Mucosa of rectum (tissue), 2 donors: ENCODE data around the gene AGFG2.

Experiments
- H3K27ac ChIP-seq, 2 donors: one replicate each; pipeline ENCODE4 v1.7.0; 2013; ENCODE audit warnings: inconsistent platforms in 2 of 2, low read depth in 2 of 2, low read length in 2 of 2
- H3K27me3 ChIP-seq, 2 donors: one replicate each; pipeline ENCODE4 v1.7.0; 2013; ENCODE audit warnings: low read length in 2 of 2; ENCODE audit not compliant: control insufficient read depth in 2 of 2, insufficient read depth in 2 of 2
- H3K36me3 ChIP-seq, 2 donors: one replicate each; pipeline ENCODE4 v1.7.0; 2013; ENCODE audit warnings: low read length in 2 of 2; ENCODE audit not compliant: control insufficient read depth in 2 of 2, insufficient read depth in 2 of 2
- H3K4me1 ChIP-seq, 2 donors: one replicate each; pipeline ENCODE4 v1.7.0; 2013; ENCODE audit warnings: low read length in 2 of 2, mild to moderate bottlenecking in 1 of 2; ENCODE audit not compliant: control insufficient read depth in 2 of 2, insufficient read depth in 2 of 2
- H3K4me3 ChIP-seq, 2 donors: one replicate each; pipeline ENCODE4 v1.7.0; 2013; ENCODE audit warnings: low read length in 2 of 2
- H3K9ac ChIP-seq, 2 donors: one replicate each; pipeline ENCODE4 v1.7.0; 2013; ENCODE audit warnings: low read length in 2 of 2, low read depth in 1 of 2, mild to moderate bottlenecking in 1 of 2
- H3K9me3 ChIP-seq, 2 donors: one replicate each; pipeline ENCODE4 v1.7.0; 2013; ENCODE audit warnings: low read length in 2 of 2; ENCODE audit not compliant: control insufficient read depth in 2 of 2
- donor health status: healthy.
- donor health status: Normal muscosa, but diverticular disease.

AGFG2 gene

DNA sequence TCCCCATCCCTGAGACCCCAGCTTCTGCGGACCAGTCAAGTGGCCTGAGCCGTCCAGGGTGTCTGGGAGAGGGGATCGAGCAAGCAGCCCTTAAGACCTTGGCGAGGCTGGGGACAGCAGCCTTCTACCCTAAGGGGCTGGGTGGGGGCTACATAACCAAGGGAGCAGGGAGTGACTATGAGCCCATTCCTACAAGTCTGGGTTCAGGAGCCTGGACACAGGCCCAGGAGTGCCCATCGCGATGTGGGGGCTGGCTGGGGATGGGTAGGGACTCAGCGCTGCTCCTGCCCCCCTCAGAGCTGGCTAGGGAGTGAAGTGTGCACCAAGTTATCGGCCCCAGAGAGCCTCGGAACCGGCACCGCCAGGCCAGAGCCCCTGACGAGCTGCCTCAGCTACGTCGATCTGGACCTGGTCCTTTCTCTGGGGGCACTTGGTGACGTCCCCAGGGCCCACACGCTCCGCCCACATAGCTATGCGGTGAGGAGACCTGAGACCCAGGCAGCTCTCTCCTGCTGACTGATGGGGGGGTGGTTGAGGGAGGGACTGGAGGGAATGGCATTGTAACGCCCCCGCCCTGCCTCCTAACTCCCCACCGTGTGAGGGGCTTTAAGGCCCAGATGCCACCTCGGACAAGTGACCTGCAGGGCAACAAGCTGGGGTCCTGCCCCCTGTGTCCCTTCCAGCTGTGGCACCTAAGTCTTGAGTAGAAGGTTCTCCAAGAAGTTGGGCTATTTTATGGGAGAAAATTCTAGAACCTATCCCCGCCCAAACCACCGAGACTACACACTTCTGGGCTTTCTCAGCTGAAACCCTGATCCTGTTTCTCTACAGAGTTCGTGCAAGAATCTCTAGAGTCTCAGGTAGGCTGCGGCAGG, 32.2 kb downstream of the AGFG2 start:
- no peaks in the 10 kb centered on the region for H3K27me3 ChIP-seq
- H3K36me3 ChIP-seq, result peaks cover 13 to 15% of the 10 kb centered on the region in 2 donors
- H3K9ac ChIP-seq, result no peak overlapping the region
- no peak overlapping the region for H3K4me3 ChIP-seq
- no peak overlapping the region for H3K27ac ChIP-seq
- no peaks in the 10 kb centered on the region for H3K9me3 ChIP-seq
- H3K4me1 ChIP-seq, result peaks cover 22 to 25% of the 10 kb centered on the region in 2 donors

GRCh38 chr7:100571829-100572116, 32.8 kb downstream of the AGFG2 start:
- no peak overlapping the region for H3K4me3 ChIP-seq
- no peak overlapping the region for H3K27ac ChIP-seq
- no peaks in the 10 kb centered on the region for H3K9me3 ChIP-seq
- peaks cover 16 to 21% of the 10 kb centered on the region in 2 donors for H3K36me3 ChIP-seq
- H3K9ac ChIP-seq, result no peak overlapping the region
- H3K27me3 ChIP-seq, result no peaks in the 10 kb centered on the region
- H3K4me1 ChIP-seq, result peaks cover 22 to 25% of the 10 kb centered on the region in 2 donors

GRCh38 chr7:100572281-100572948, 33.4 kb downstream of the AGFG2 start:
- peaks cover 17 to 22% of the 10 kb centered on the region in 2 donors for H3K36me3 ChIP-seq

DNA sequence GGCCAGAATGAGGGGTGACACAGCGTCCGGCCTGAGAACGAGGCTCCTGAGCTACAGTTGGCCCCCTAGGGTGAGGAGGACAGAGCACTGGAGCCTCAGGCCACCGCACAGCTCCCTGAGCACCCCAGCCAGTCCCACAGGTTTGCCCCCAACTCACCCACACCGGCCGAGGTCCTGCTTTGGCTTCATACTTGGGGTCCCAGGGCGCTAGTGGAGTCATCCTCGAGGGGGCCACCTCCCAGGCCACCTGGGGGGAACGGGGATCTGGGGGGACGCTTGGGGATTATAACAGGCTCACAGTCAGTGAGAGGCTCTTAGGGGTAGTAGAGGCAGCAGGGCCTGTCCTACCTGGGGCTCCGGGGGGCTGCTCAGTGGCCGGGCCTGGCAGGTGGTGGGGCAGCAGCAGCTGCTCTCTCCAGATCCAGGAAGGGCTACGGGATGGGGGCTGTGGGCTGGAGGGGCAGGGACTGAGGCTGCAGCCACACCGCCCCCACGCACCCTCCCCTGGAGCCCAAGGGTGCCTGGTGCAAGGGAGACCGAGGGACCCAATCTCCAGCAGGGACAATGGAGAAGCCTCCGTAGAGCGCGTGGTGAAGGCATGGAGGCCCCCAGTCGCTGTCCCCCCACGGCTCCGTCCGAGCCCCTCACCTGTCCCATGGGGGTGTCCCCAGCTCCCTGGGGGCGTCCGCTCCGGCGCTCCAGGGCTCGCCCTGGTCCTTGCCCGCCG, 34.1 kb downstream of the AGFG2 start:
- Histone ChIP-seq H3K36me3 (peaks cover 24 to 27% of the 10 kb centered on the region in 2 donors), H3K4me1 (peaks cover 19 to 22% of the 10 kb centered on the region in 2 donors), H3K9me3 (no peaks in the 10 kb centered on the region), H3K27me3 (no peaks in the 10 kb centered on the region), H3K4me3 (no peak overlapping the region), H3K27ac (no peak overlapping the region), H3K9ac (no peak overlapping the region)

More at GRCh38 chr7:100572281-100572948, 33.4 kb downstream of the AGFG2 start:
- H3K9ac ChIP-seq, result no peak overlapping the region
- no peaks in the 10 kb centered on the region for H3K27me3 ChIP-seq
- H3K4me3 ChIP-seq, result no peak overlapping the region
- no peak overlapping the region for H3K27ac ChIP-seq
- H3K4me1 ChIP-seq, result peaks cover 21 to 25% of the 10 kb centered on the region in 2 donors
- no peaks in the 10 kb centered on the region for H3K9me3 ChIP-seq

- H3K4me1 ChIP-seq, result peaks cover 14 to 18% of the 10 kb centered on the region in 2 donors
- H3K36me3 ChIP-seq, result peaks cover 31 to 34% of the 10 kb centered on the region in 2 donors
- H3K27ac ChIP-seq, result no peak within 1 kb of the TSS
- no peak within 1 kb of the TSS for H3K9ac ChIP-seq
- H3K27me3 ChIP-seq, result no peaks in the 10 kb centered on the region
- H3K4me3 ChIP-seq, result no peak within 1 kb of the TSS
- no peaks in the 10 kb centered on the region for H3K9me3 ChIP-seq
Observed at GRCh38 chr7:100573691-100574361, 34.8 kb downstream of the AGFG2 start, which contains the start of gene SAP25. TSS of gene SAP25 (minus strand) at chr7:100573900. CDS start at chr7:100573742, 158 bp downstream.

- Histone ChIP-seq H3K27ac (no peak overlapping the region), H3K27me3 (no peaks in the 10 kb centered on the region), H3K4me3 (no peak overlapping the region), H3K4me1 (peaks cover 7 to 10% of the 10 kb centered on the region in 2 donors), H3K9ac (no peak overlapping the region), H3K9me3 (no peaks in the 10 kb centered on the region), H3K36me3 (peaks cover 35 to 39% of the 10 kb centered on the region in 2 donors)
Observed at GRCh38 chr7:100574362-100575205, 35.6 kb downstream of the AGFG2 start.

GRCh38 chr7:100575206-100575631, 36.2 kb downstream of the AGFG2 start:
- Histone ChIP-seq H3K27me3 (no peaks in the 10 kb centered on the region), H3K27ac (no peak overlapping the region), H3K9me3 (no peaks in the 10 kb centered on the region), H3K4me1 (peaks cover under 1 to 7% of the 10 kb centered on the region in 2 donors), H3K9ac (no peak overlapping the region), H3K36me3 (peaks cover 42 to 44% of the 10 kb centered on the region in 2 donors), H3K4me3 (no peak overlapping the region)

- no peak overlapping the region for H3K9ac ChIP-seq
- H3K4me3 ChIP-seq, result no peak overlapping the region
- H3K27ac ChIP-seq, result no peak overlapping the region
- peaks cover 0 to 5% of the 10 kb centered on the region in 2 donors for H3K4me1 ChIP-seq
- no peaks in the 10 kb centered on the region for H3K9me3 ChIP-seq
- peaks cover 48 to 50% of the 10 kb centered on the region in 2 donors for H3K36me3 ChIP-seq
- H3K27me3 ChIP-seq, result no peaks in the 10 kb centered on the region
Observed at GRCh38 chr7:100575746-100576383, 36.9 kb downstream of the AGFG2 start.
